Measurements from ENCODE around the gene EEF1E1.

- TF ChIP-seq EZH2 (IDR thresholded peaks at IDR 0.05) (no peak), CTCF (IDR thresholded peaks at IDR 0.05) (no peak)
Observed at GRCh38 chr6:8123236-8123635, 20.9 kb upstream of the EEF1E1 start.

Measured in neural progenitor cell (in vitro differentiated cells).